MCF 10A (cell line): Measurements from ENCODE around the gene HTRA2. TPM values are rescaled to one million over a fixed set of nuclear protein-coding genes. Genes with fewer than 3 reads are reported as not detected.
A peak's percentile ranks its signal among the peaks of the same experiment; 100 is the strongest.

ENCODE experiments used
- Bru-seq: library from RNA; stranded (reverse); fragments of 400-500 nt; gene quantifications from one replicate; lab custom pipeline; 2021; lab: Mats Ljungman, UMichigan
- BruChase-seq, 2 experiments: library from RNA; stranded (reverse); fragments of 400-500 nt; gene quantifications; one replicate each; lab custom pipeline; 2021; lab: Mats Ljungman, UMichigan
- BruUV-seq: library from RNA; stranded (reverse); fragments of 400-500 nt; replicated peaks from 2 replicates; lab custom pipeline; 2021; lab: Mats Ljungman, UMichigan
- CTCF ChIA-PET: fragments of 300-600 bp; sonication (Branson Sonifier 250); formaldehyde crosslinking; extraction: SDS; loops from one replicate; lab custom pipeline; 2021; ENCODE audit warnings: antibody characterized with exemption, inconsistent platforms; lab: Yijun Ruan, JAX
- POLR2A ChIA-PET: fragments of 300-600, 350-650 bp; sonication (Branson Sonifier 250); formaldehyde crosslinking; extraction: SDS; loops from one replicate; lab custom pipeline; 2020; ENCODE audit warnings: antibody characterized with exemption, inconsistent platforms; lab: Yijun Ruan, JAX
- DNase-seq: peaks from one replicate; pipeline ENCODE4 v3.0.0-alpha.2; 2018; ENCODE audit not compliant: unreplicated experiment
- H3K27ac Mint-ChIP-seq: one replicate; pipeline ENCODE4 v1.8.0; 2022; ENCODE audit warnings: mild to moderate bottlenecking, low read depth, mixed read lengths; ENCODE audit not compliant: unreplicated experiment
- H3K27me3 Mint-ChIP-seq: one replicate; pipeline ENCODE4 v1.8.0; 2022; ENCODE audit warnings: mixed read lengths; ENCODE audit not compliant: insufficient read depth, unreplicated experiment
- H3K36me3 Mint-ChIP-seq: one replicate; pipeline ENCODE4 v1.8.0; 2022; ENCODE audit warnings: mild to moderate bottlenecking, moderate library complexity, mixed read lengths; ENCODE audit not compliant: insufficient read depth, unreplicated experiment
- H3K4me1 Mint-ChIP-seq: one replicate; pipeline ENCODE4 v1.8.0; 2022; ENCODE audit warnings: mixed read lengths; ENCODE audit not compliant: insufficient read depth, unreplicated experiment
- H3K4me3 Mint-ChIP-seq: one replicate; pipeline ENCODE4 v1.8.0; 2022; ENCODE audit warnings: mild to moderate bottlenecking, moderate library complexity, mixed read lengths; ENCODE audit not compliant: unreplicated experiment
- H3K9me3 Mint-ChIP-seq: one replicate; pipeline ENCODE4 v1.8.0; 2022; ENCODE audit warnings: mixed read lengths; ENCODE audit not compliant: unreplicated experiment
- intact Hi-C: fragments of 100-400 bp; cut with micrococcal nuclease; formaldehyde crosslinking; loops from 2 replicates; pipeline ENCODE4 v1.14.1; 2022
- long read RNA-seq: library from polyadenylated mRNA; stranded (forward); transcript quantifications from one replicate; pipeline ENCODE4 v2.0.0, GENCODE V29; 2022
- total RNA-seq: library from RNA; stranded (reverse); gene quantifications from 2 replicates; pipeline ENCODE4 v1.2.3, GENCODE V29; 2022
- TF ChIP-seq, protein P1 (sequence below): fragments of 200-600 bp; IDR thresholded peaks from one replicate; pipeline ENCODE4 v1.8.0; 2022; ENCODE audit warnings: antibody characterized with exemption, mild to moderate bottlenecking; ENCODE audit not compliant: unreplicated experiment

The HTRA2 gene
- total RNA-seq, result 27.6 and 33.0 TPM in 2 replicates
- percentile 54 among the genes with signal in this experiment for Bru-seq, nascent RNA
- BruChase-seq, experiment 1, labeled RNA remaining after a 6-hour chase, result percentile 72 among the genes with signal in this experiment
- percentile 63 among the genes with signal in this experiment for BruChase-seq, experiment 2, labeled RNA remaining after a 2-hour chase
- long read RNA-seq, transcript HTRA2-201 (8 exons, 2,370 nt), result major isoform, 38 of 44 reads
- long read RNA-seq, partial matches to known transcripts, result 2 of 44 reads
- long read RNA-seq, other reads (novel, unspliced or antisense), result 4 of 44 reads

- no TSS peak for BruUV-seq
- Mint-ChIP-seq H3K27me3 (no peaks in the 10 kb centered on the region), H3K4me3 (peak within 1 kb of the TSS; percentile 94), H3K36me3 (peaks cover 28% of the 10 kb centered on the region), H3K4me1 (peaks cover 38% of the 10 kb centered on the region), H3K27ac (peak within 1 kb of the TSS; percentile 91), H3K9me3 (no peaks in the 10 kb centered on the region)
- ChIA-PET CTCF (interaction anchor here (0.6 to 7.3 kb wide), 6 partner anchors 36 to 65 kb away, joined by 3 to 80 read pairs (median 10); partner anchors contain the start of genes CCDC142 and TTC31), POLR2A (interaction anchor here (0.6 to 8.1 kb wide), 29 partner anchors 9 to 1117 kb away, joined by 3 to 135 read pairs (median 5); partner anchors contain the start of genes C2orf81, CCDC142, INO80B and MOGS)
- intact Hi-C loops, result loop anchor here (1.0 to 5.0 kb wide), 2 partner anchors 22 to 192 kb away; partner anchors contain the start of gene PCGF1
- peak; percentile 99 for DNase-seq
- TF ChIP-seq, protein P1, sequence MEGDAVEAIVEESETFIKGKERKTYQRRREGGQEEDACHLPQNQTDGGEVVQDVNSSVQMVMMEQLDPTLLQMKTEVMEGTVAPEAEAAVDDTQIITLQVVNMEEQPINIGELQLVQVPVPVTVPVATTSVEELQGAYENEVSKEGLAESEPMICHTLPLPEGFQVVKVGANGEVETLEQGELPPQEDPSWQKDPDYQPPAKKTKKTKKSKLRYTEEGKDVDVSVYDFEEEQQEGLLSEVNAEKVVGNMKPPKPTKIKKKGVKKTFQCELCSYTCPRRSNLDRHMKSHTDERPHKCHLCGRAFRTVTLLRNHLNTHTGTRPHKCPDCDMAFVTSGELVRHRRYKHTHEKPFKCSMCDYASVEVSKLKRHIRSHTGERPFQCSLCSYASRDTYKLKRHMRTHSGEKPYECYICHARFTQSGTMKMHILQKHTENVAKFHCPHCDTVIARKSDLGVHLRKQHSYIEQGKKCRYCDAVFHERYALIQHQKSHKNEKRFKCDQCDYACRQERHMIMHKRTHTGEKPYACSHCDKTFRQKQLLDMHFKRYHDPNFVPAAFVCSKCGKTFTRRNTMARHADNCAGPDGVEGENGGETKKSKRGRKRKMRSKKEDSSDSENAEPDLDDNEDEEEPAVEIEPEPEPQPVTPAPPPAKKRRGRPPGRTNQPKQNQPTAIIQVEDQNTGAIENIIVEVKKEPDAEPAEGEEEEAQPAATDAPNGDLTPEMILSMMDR, result no peak
Observed at GRCh38 chr2:74529357-74530238, at the start of gene HTRA2, which contains the start of gene AUP1. Gene HTRA2 (plus strand): TSS chr2:74529933. CDS start chr2:74530007, 74 bp downstream. Gene AUP1 (minus strand): TSS chr2:74529706. CDS start chr2:74529629, 77 bp downstream.

- peak overlapping the region; percentile 85 for H3K4me3 Mint-ChIP-seq
- peaks cover 18% of the 10 kb centered on the region for H3K36me3 Mint-ChIP-seq
- no peaks in the 10 kb centered on the region for H3K9me3 Mint-ChIP-seq
- peak overlapping the region; percentile 89 for H3K27ac Mint-ChIP-seq
- intact Hi-C loops, result no loop called here
- peaks cover 17% of the 10 kb centered on the region for H3K4me1 Mint-ChIP-seq
- no TSS peak for BruUV-seq
- TF ChIP-seq, protein P1, result no peak
- ChIA-PET CTCF (interaction anchor here (0.6 to 5.9 kb wide), 11 partner anchors 8 to 394 kb away, joined by 3 to 179 read pairs (median 5); partner anchors contain the start of genes AUP1, DQX1, HTRA2 and INO80B), POLR2A (interaction anchor here (1.2 to 5.0 kb wide), 10 partner anchors 9 to 107 kb away, joined by 4 to 102 read pairs (median 26); partner anchors contain the start of genes AUP1, HTRA2, INO80B and MOGS)
- H3K27me3 Mint-ChIP-seq, result no peaks in the 10 kb centered on the region
- no peak for DNase-seq
Observed at GRCh38 chr2:74481431-74481830, 48.3 kb upstream of the HTRA2 start.

DNA sequence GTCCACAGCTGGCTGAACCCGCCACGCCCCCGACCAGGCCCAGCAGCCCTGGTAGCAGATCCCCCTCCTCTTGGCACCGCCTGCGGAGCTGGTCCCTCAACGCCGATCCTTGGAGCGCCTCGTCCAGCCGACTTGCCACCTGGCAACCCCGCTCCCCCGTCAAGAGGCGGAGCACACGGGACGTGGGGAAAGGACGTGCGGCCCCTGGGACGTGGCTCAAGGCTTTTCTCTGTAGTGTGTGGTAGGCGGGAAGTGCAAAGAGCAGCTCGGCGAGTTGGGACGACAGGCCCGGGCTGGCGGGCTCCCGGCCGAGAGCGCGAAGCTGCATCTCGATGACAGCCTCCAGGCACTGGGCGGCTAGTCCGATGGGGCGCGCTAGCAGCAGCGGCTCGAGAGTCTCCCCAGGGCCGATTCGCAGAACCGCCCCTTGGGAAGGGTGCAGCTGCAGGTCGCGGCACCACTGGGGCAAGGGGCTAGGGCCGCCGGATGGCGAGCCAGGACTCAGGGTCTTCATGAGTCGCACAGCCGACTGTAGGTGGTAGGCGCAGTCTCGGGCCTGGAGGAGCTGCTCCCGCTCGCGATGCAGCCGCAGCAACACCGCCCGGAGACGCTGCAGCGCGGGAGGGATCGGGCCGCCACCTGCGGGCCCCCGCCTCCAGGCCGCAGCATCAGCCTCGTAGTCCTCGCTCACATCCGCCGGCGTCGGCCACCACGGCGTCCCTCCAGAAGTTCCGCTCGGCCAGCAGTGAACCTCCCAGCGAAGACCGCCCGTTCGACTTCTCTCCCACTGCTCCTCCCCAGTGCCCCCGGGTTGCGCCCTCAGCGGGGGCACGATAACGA, 47.6 kb upstream of the HTRA2 start:
- ChIA-PET POLR2A (interaction anchor here (0.6 to 5.0 kb wide), 16 partner anchors 8 to 274 kb away, joined by 3 to 102 read pairs (median 8); partner anchors contain the start of genes AUP1, HTRA2, INO80B and MOGS), CTCF (interaction anchor here (0.6 to 5.9 kb wide), 26 partner anchors 9 to 399 kb away, joined by 3 to 179 read pairs (median 5); partner anchors contain the start of genes AUP1, DQX1, HTRA2 and INO80B)
- H3K36me3 Mint-ChIP-seq, result peaks cover 15% of the 10 kb centered on the region
- H3K9me3 Mint-ChIP-seq, result no peaks in the 10 kb centered on the region
- peak overlapping the region; percentile 85 for H3K4me3 Mint-ChIP-seq
- BruUV-seq, result TSS peak; percentile 46
- H3K27me3 Mint-ChIP-seq, result no peaks in the 10 kb centered on the region
- H3K27ac Mint-ChIP-seq, result peak overlapping the region; percentile 89
- peaks cover 20% of the 10 kb centered on the region for H3K4me1 Mint-ChIP-seq
- TF ChIP-seq, protein P1, result no peak
- intact Hi-C loops, result no loop called here
- peak; percentile 11 for DNase-seq
